HepG2 (cell line): ENCODE results near the gene TRIM9. TPM values are rescaled to one million over a fixed set of nuclear protein-coding genes. Genes with fewer than 3 reads are reported as not detected.

Source experiments
- ATAC-seq: fragments of 200-7000 bp; cut with Tn5 transposase; 3 replicates; pipeline ENCODE4 v1.9.1; 2020; ENCODE audit warnings: mild to moderate bottlenecking, moderate library complexity
- BruUV-seq: library from RNA; stranded (reverse); fragments of 400-500 nt; replicated peaks from 2 replicates; lab custom pipeline; 2021; lab: Mats Ljungman, UMichigan
- CTCF ChIA-PET: fragments of 300-600 bp; formaldehyde crosslinking; extraction: SDS; loops from one replicate; lab custom pipeline; 2021; ENCODE audit warnings: low total read pairs, inconsistent platforms, low intra/inter-chr PET ratio; lab: Yijun Ruan, JAX
- POLR2A ChIA-PET: fragments of 350-600 bp; sonication (Branson Sonifier 250); formaldehyde crosslinking; loops from one replicate; lab custom pipeline; 2020; ENCODE audit warnings: antibody characterized with exemption, inconsistent platforms; lab: Yijun Ruan, JAX
- DNase-seq: peaks from one replicate; pipeline ENCODE4 v3.0.0-alpha.2; 2015; ENCODE audit warnings: low spot score
- FAIRE-seq: peaks from 3 replicates; lab custom pipeline; 2011; peaks lifted over from hg19 to GRCh38; lab: Jason Lieb, UNC
- H2AFZ ChIP-seq: one replicate; pipeline ENCODE4 v1.6.1; 2011; ENCODE audit warnings: low read length, inconsistent platforms
- H3K27ac ChIP-seq: fragments of 300-600 bp; 3 replicates; pipeline ENCODE4 v1.8.0; 2011; ENCODE audit warnings: mixed run types, mild to moderate bottlenecking, mixed read lengths, low read length, inconsistent platforms; ENCODE audit not compliant: insufficient read depth; ENCODE audit errors: extremely low read length
- H3K27me3 ChIP-seq, 2 experiments: fragments of 200-600 bp in 1 of 2; 2 replicates in 1 of 2; 3 replicates in 1 of 2; pipeline versions ENCODE4 v1.6.0 to v1.8.0; 2011; ENCODE audit warnings: low read length in 2 of 2, mild to moderate bottlenecking in 2 of 2, moderate library complexity in 2 of 2, inconsistent platforms in 1 of 2; ENCODE audit not compliant: insufficient read depth in 2 of 2, control insufficient read depth in 1 of 2
- H3K36me3 ChIP-seq, 2 experiments: fragments of 200-600 bp in 1 of 2; replicated peaks in 1 of 2; 2 replicates in 1 of 2; 3 replicates in 1 of 2; pipeline versions ENCODE4 v1.5.1 to v1.8.0; 2011; ENCODE audit warnings: low read length in 2 of 2, inconsistent platforms in 1 of 2; ENCODE audit not compliant: insufficient read depth in 2 of 2, control insufficient read depth in 1 of 2
- H3K4me1 ChIP-seq: 2 replicates; pipeline ENCODE4 v1.5.1; 2012; ENCODE audit warnings: low read length, inconsistent platforms; ENCODE audit not compliant: insufficient read depth
- H3K4me2 ChIP-seq: 2 replicates; pipeline ENCODE4 v1.6.0; 2011; ENCODE audit warnings: low read depth, low read length, inconsistent platforms
- H3K4me3 ChIP-seq, 3 experiments: fragments of 200-600 bp in 1 of 3; sonication (generic), shearing (Covaris generic) in 1 of 3; replicated peaks in 1 of 3; 2 replicates each; pipeline ENCODE4 v1.5.1; 2011 to 2016; ENCODE audit warnings: low read length in 3 of 3, inconsistent platforms in 2 of 3, low read depth in 2 of 3, mild to moderate bottlenecking in 2 of 3, control low read depth in 1 of 3, mixed read lengths in 1 of 3; ENCODE audit not compliant: insufficient read depth in 1 of 3
- H3K79me2 ChIP-seq: one replicate; pipeline ENCODE4 v1.6.1; 2011; ENCODE audit warnings: low read length, inconsistent platforms; ENCODE audit not compliant: insufficient read depth
- H3K9ac ChIP-seq: 2 replicates; pipeline ENCODE4 v1.6.0; 2011; ENCODE audit warnings: mild to moderate bottlenecking, low read depth, low read length, inconsistent platforms; ENCODE audit not compliant: insufficient read depth
- H3K9me3 ChIP-seq: 2 replicates; pipeline ENCODE4 v1.5.1; 2012; ENCODE audit warnings: mild to moderate bottlenecking, low read length
- H4K20me1 ChIP-seq: 2 replicates; pipeline ENCODE4 v1.6.0; 2011; ENCODE audit warnings: inconsistent platforms, mild to moderate bottlenecking, low read length, moderate library complexity; ENCODE audit not compliant: insufficient read depth
- ARNT ChIP-seq: fragments of 450-650 bp; IDR thresholded peaks from 2 replicates; pipeline ENCODE4 v1.6.1; 2017
- ATF4 ChIP-seq, 2 experiments: fragments of 450-650 bp in 1 of 2; sonication (generic) in 1 of 2; formaldehyde crosslinking; IDR thresholded peaks; 2 replicates each; pipeline versions ENCODE4 v1.5.0 to v1.8.0; 2020 to 2022; ENCODE audit warnings: mild to moderate bottlenecking in 1 of 2, missing genetic modification reagents in 1 of 2
- FOSL2 ChIP-seq: sonication (generic); formaldehyde crosslinking; IDR thresholded peaks from 2 replicates; pipeline ENCODE4 v1.4.0; 2020; ENCODE audit warnings: missing genetic modification reagents
- NFAT5 ChIP-seq: sonication (generic); formaldehyde crosslinking; IDR thresholded peaks from 2 replicates; pipeline ENCODE4 v1.4.0; 2020; ENCODE audit warnings: missing genetic modification reagents
- POLR2A ChIP-seq, 2 experiments: IDR thresholded peaks; 2 replicates each; pipeline ENCODE4 v1.6.1; 2011; ENCODE audit warnings: low read depth in 2 of 2, low read length in 2 of 2, mild to moderate bottlenecking in 1 of 2, moderate library complexity in 1 of 2; ENCODE audit not compliant: insufficient read depth in 1 of 2
- RFX3 ChIP-seq: IDR thresholded peaks from 2 replicates; pipeline ENCODE4 v1.6.1; 2016; ENCODE audit warnings: missing biosample characterization, missing genetic modification reagents
- THYN1 ChIP-seq: sonication (generic); formaldehyde crosslinking; IDR thresholded peaks from 2 replicates; pipeline ENCODE4 v1.8.1; 2023; ENCODE audit warnings: low read depth, mild to moderate bottlenecking, moderate library complexity, missing genetic modification reagents, borderline replicate concordance
- ZBTB26 ChIP-seq: IDR thresholded peaks from 2 replicates; pipeline ENCODE4 v1.6.1; 2016; ENCODE audit warnings: missing compliant biosample characterization, missing genetic modification reagents, borderline replicate concordance
- ZBTB43 ChIP-seq: sonication (generic); formaldehyde crosslinking; conservative IDR thresholded peaks from 2 replicates; pipeline ENCODE4 v1.4.0; 2020; ENCODE audit warnings: missing genetic modification reagents
- ZNF235 ChIP-seq: sonication (generic); formaldehyde crosslinking; IDR thresholded peaks from 2 replicates; pipeline ENCODE4 v1.8.1; 2023; ENCODE audit warnings: mild to moderate bottlenecking, missing genetic modification reagents, borderline replicate concordance
- WGBS: methylation state at CpG from one replicate; pipeline ENCODE4 v1.1.6; 2017; ENCODE audit warnings: low lambda C conversion rate; 5-methylcytosine and 5-hydroxymethylcytosine counted together
- in situ Hi-C: cut with HindIII; loops from 2 replicates; pipeline ENCODE4 v1.10.0; 2017; ENCODE audit warnings: low pct_unique_long_range_greater_than_20kb; ENCODE audit not compliant: extremely low pct_ligation_motif_present
- intact Hi-C: fragments of 100-400 bp; cut with micrococcal nuclease; formaldehyde crosslinking; loops from one replicate; pipeline ENCODE4 v1.10.0; 2022; ENCODE audit not compliant: unreplicated experiment
- polyA plus RNA-seq, 8 experiments: library from polyadenylated mRNA; depleted of rRNA in 3 of 8; stranded (reverse) in 7 of 8; unstranded in 1 of 8; fragments of >200 nt; fragmentation: Illumina TruSeq in 4 of 8; extraction: Trizol in 4 of 8; gene quantifications; 2 replicates each; pipeline versions ENCODE4 v1.2.1 to v1.2.3, GENCODE V29; 2011 to 2016; ENCODE audit warnings: low read depth in 4 of 8, missing spikeins in 1 of 8, mixed read lengths in 1 of 8; ENCODE audit not compliant: insufficient read depth in 1 of 8
- total RNA-seq, 5 experiments: library from RNA; depleted of rRNA; stranded (reverse); fragments of >200 nt; fragmentation: Illumina TruSeq; extraction: Trizol; gene quantifications; 2 replicates each; pipeline ENCODE4 v1.2.3, GENCODE V29; 2016; ENCODE audit warnings: low read depth in 1 of 5

TRIM9 gene
- total and polyA plus RNA-seq, 2 of the 13 experiments (the other 11 are each of a cell fraction or from before 2014, with no cell fraction given), result 0.04 to 0.07 TPM

- no peak for TF ChIP-seq ZBTB26 (CRISPR knock-in tag)
- no peak for TF ChIP-seq ZBTB43 (CRISPR knock-in tag)
- no peak for TF ChIP-seq POLR2A (IDR thresholded peaks at IDR 0.05; ENCODE audit: insufficient read depth in 1 of 2, low read depth in 2 of 2, low read length in 2 of 2)
- no peak for TF ChIP-seq RFX3 (CRISPR knock-in tag)
- TF ChIP-seq ZNF235 (CRISPR knock-in tag), result no peak
- no peak for TF ChIP-seq THYN1
These were observed 59.2 kb downstream of the TRIM9 start (continued) for GRCh38 chr14:51035611-51036192.

DNA sequence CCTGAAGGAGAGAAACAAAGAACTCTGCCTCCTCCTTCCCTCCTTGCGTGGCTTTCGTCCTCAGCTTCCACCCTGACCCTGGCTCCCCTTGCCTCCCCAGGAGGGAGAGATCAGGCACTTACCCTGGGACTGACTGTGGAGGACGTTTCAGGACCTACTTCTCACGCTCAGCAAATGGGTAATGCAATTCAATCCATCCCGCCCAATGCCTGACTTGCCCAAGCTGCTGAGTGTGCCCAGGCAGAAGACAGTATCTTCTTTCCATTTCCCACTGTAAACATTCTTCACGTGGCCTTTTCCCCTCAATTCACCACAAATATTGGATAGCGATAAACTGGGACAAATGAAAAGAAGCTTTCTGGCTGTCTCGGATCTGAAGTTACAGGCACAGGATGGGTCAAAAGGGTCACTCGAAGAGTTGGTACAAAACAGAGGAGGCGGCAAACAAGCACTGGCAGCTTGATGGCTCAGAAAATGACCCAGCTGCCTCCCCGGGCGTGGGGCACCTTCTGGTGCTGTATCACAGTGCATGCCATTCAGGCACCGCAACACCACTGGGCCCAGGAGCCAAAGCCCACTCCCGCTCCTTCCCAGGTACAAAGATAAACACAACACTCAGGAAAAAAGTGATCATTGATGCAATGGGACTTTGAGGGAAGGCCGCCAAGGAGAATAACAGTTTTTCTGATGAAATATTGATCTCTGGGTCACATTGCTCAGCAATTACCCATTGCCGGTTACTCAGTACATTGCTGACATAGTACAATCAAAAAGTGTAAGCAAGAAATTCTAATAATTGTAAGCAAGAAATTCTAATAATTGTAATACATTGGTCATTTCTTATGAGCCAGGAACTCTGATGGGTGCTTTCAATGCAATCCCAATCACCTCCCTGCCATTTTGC lies 65.8 kb downstream of the TRIM9 start:
- H3K9me3 ChIP-seq, result no peaks in the 10 kb centered on the region
- intact Hi-C loops (no loop called here), in situ Hi-C loops (no loop called here)
- H3K9ac ChIP-seq, result no peak overlapping the region
- DNase-seq (no peak), FAIRE-seq (no peak), ATAC-seq (peak; percentile 51)
- TF ChIP-seq ARNT, result no peak
- TF ChIP-seq NFAT5 (CRISPR knock-in tag), result no peak
- peak in 1 of 2 experiments; percentile 38; a peak in 1 of 4 replicates for TF ChIP-seq ATF4 (CRISPR knock-in tag; IDR thresholded peaks at IDR 0.05)
- TF ChIP-seq FOSL2 (CRISPR knock-in tag), result 0 out of 2 replicates have a peak, but pooled peaks have one; percentile 11
- H3K27me3 ChIP-seq, result peaks cover 0 to 8% of the 10 kb centered on the region in 2 experiments; a peak in 1 of 5 replicates
- no peak overlapping the region for H3K27ac ChIP-seq
- H3K4me3 ChIP-seq, result no peak overlapping the region
- no peaks in the 10 kb centered on the region for H3K36me3 ChIP-seq
- H2AFZ ChIP-seq, result no peak overlapping the region
- no peaks in the 10 kb centered on the region for H3K79me2 ChIP-seq
- H3K4me2 ChIP-seq, result peak overlapping the region; percentile 45
- H4K20me1 ChIP-seq, result no peaks in the 10 kb centered on the region
- 13% methylated on average over 13 of the region's 16 CpGs for WGBS
- H3K4me1 ChIP-seq, result peaks cover 21% of the 10 kb centered on the region
- ChIA-PET CTCF (no interaction called here), POLR2A (no interaction called here)
- no TSS peak for BruUV-seq
